SK-N-SH (cell line): ENCODE measurements around the gene NDUFC2. TPM values are rescaled to one million over a fixed set of nuclear protein-coding genes. Genes with fewer than 3 reads are reported as not detected.

Source experiments
- CTCF ChIA-PET: fragments of 300-600, 350-600 bp; formaldehyde crosslinking; extraction: SDS; loops from one replicate; lab custom pipeline; 2021; lab: Yijun Ruan, JAX
- POLR2A ChIA-PET: fragments of 350-600 bp; sonication (Branson Sonifier 250); formaldehyde crosslinking; extraction: SDS; loops from one replicate; lab custom pipeline; 2020; ENCODE audit warnings: antibody characterized with exemption, inconsistent platforms; lab: Yijun Ruan, JAX
- DNase-seq: peaks from one replicate; pipeline ENCODE4 v3.0.0; 2012
- H2AFZ ChIP-seq: fragments of 200-600 bp; sonication (generic); 2 replicates; pipeline ENCODE4 v1.8.1; 2016; ENCODE audit warnings: antibody characterized with exemption, mild to moderate bottlenecking, low read depth
- H3F3A ChIP-seq: fragments of 200-600 bp; sonication (generic); replicated peaks from 2 replicates; pipeline ENCODE3; 2016; ENCODE audit warnings: antibody characterized with exemption, mild to moderate bottlenecking; ENCODE audit not compliant: insufficient read depth
- H3K27ac ChIP-seq, 2 experiments: fragments of 200-500 bp in 1 of 2; fragments of 200-600 bp in 1 of 2; sonication (Bioruptor generic) in 1 of 2; sonication (generic), shearing (Covaris generic) in 1 of 2; 2 replicates each; pipeline versions ENCODE4 v1.5.1 to v1.6.1; 2014 to 2016; ENCODE audit warnings: low read depth in 2 of 2, inconsistent platforms in 1 of 2, low read length in 1 of 2, mild to moderate bottlenecking in 1 of 2, mixed read lengths in 1 of 2
- H3K27me3 ChIP-seq: fragments of 200-600 bp; sonication (generic), shearing (Covaris generic); 2 replicates; pipeline ENCODE4 v1.6.1; 2016; ENCODE audit warnings: mixed run types; ENCODE audit not compliant: insufficient read depth
- H3K36me3 ChIP-seq, 2 experiments: fragments of 200-500 bp in 1 of 2; fragments of 200-600 bp in 1 of 2; sonication (Bioruptor generic) in 1 of 2; sonication (generic) in 1 of 2; replicated peaks in 1 of 2; 2 replicates each; pipeline versions ENCODE3 to v1.5.1; 2014 to 2016; ENCODE audit warnings: low read length in 1 of 2, mild to moderate bottlenecking in 1 of 2; ENCODE audit not compliant: insufficient read depth in 2 of 2, control insufficient read depth in 1 of 2
- H3K4me1 ChIP-seq, 2 experiments: fragments of 200-500 bp in 1 of 2; fragments of 200-600 bp in 1 of 2; sonication (Bioruptor generic) in 1 of 2; sonication (generic), shearing (Covaris generic) in 1 of 2; 2 replicates each; pipeline versions ENCODE4 v1.5.1 to v1.6.1; 2014 to 2016; ENCODE audit warnings: low read depth in 1 of 2, low read length in 1 of 2, mixed run types in 1 of 2; ENCODE audit not compliant: insufficient read depth in 2 of 2, control insufficient read depth in 1 of 2
- H3K4me2 ChIP-seq: fragments of 200-600 bp; sonication (generic), shearing (Covaris generic); 2 replicates; pipeline ENCODE4 v1.6.1; 2017; ENCODE audit warnings: mixed run types
- H3K4me3 ChIP-seq, 2 experiments: fragments of 200-500 bp in 1 of 2; fragments of 200-600 bp in 1 of 2; sonication (Bioruptor generic) in 1 of 2; sonication (generic), shearing (Covaris generic) in 1 of 2; 2 replicates each; pipeline versions ENCODE4 v1.5.1 to v1.8.1; 2014 to 2016; ENCODE audit warnings: low read depth in 2 of 2, inconsistent platforms in 1 of 2, low read length in 1 of 2, mild to moderate bottlenecking in 1 of 2, mixed read lengths in 1 of 2, moderate library complexity in 1 of 2
- H3K79me2 ChIP-seq: fragments of 200-600 bp; sonication (generic); 2 replicates; pipeline ENCODE4 v1.8.1; 2017; ENCODE audit warnings: mild to moderate bottlenecking; ENCODE audit not compliant: insufficient read depth
- H3K9ac ChIP-seq: fragments of 200-600 bp; sonication (generic); 2 replicates; pipeline ENCODE4 v1.6.1; 2017; ENCODE audit warnings: mixed run types
- H3K9me2 ChIP-seq: fragments of 200-600 bp; sonication (generic); 2 replicates; pipeline ENCODE4 v1.6.1; 2017; ENCODE audit warnings: mixed run types
- H3K9me3 ChIP-seq: fragments of 200-600 bp; sonication (generic); 2 replicates; pipeline ENCODE4 v1.6.1; 2017; ENCODE audit warnings: mixed run types, mild to moderate bottlenecking, moderate library complexity
- H4K20me1 ChIP-seq: fragments of 200-600 bp; sonication (generic); 2 replicates; pipeline ENCODE4 v1.6.1; 2017; ENCODE audit warnings: mild to moderate bottlenecking, mixed run types; ENCODE audit not compliant: insufficient read depth
- EP300 ChIP-seq, 2 experiments: IDR thresholded peaks; 2 replicates each; pipeline versions ENCODE4 v1.4.0 to v1.6.1; 2012; ENCODE audit warnings: borderline replicate concordance in 1 of 2, low read depth in 1 of 2, low read length in 1 of 2
- EZH2phosphoT487 ChIP-seq: fragments of 200-600 bp; sonication (generic); IDR thresholded peaks from 2 replicates; pipeline ENCODE4 v1.6.1; 2017; ENCODE audit warnings: low read depth, mixed run types, mild to moderate bottlenecking, antibody characterized with exemption, moderate library complexity, borderline replicate concordance
- FOSL2 ChIP-seq: IDR thresholded peaks from 2 replicates; pipeline ENCODE4 v1.4.0; 2012; ENCODE audit warnings: low read depth, mild to moderate bottlenecking, moderate library complexity, borderline replicate concordance
- GABPA ChIP-seq: IDR thresholded peaks from 2 replicates; pipeline ENCODE4 v1.4.0; 2012; ENCODE audit warnings: low read depth, mild to moderate bottlenecking
- GATA2 ChIP-seq: sonication (generic); formaldehyde crosslinking; IDR thresholded peaks from 2 replicates; pipeline ENCODE4 v1.5.0; 2020; ENCODE audit warnings: mild to moderate bottlenecking, missing genetic modification reagents
- IRF3 ChIP-seq: fragments of 150-350 bp; IDR thresholded peaks from 2 replicates; pipeline ENCODE4 v1.6.1; 2016; ENCODE audit warnings: mild to moderate bottlenecking, low read depth, low read length
- JUND ChIP-seq: IDR thresholded peaks from 2 replicates; pipeline ENCODE4 v1.4.0; 2012
- NFIC ChIP-seq: IDR thresholded peaks from 2 replicates; pipeline ENCODE4 v1.4.0; 2012; ENCODE audit warnings: borderline replicate concordance
- PBX3 ChIP-seq: IDR thresholded peaks from 2 replicates; pipeline ENCODE4; 2012
- RAD21 ChIP-seq: IDR thresholded peaks from 2 replicates; pipeline ENCODE4 v1.6.1; 2012; ENCODE audit warnings: mild to moderate bottlenecking, low read length
- REST ChIP-seq: IDR thresholded peaks from 2 replicates; pipeline ENCODE4 v1.6.1; 2012; ENCODE audit warnings: mild to moderate bottlenecking, low read depth, low read length, moderate library complexity
- RXRA ChIP-seq: IDR thresholded peaks from 2 replicates; pipeline ENCODE4 v1.4.0; 2012; ENCODE audit warnings: low read depth, mild to moderate bottlenecking, borderline replicate concordance
- SIN3A ChIP-seq: IDR thresholded peaks from 2 replicates; pipeline ENCODE4 v1.6.1; 2012; ENCODE audit warnings: low read depth, mild to moderate bottlenecking, low read length, moderate library complexity, borderline replicate concordance
- TAF1 ChIP-seq: IDR thresholded peaks from 2 replicates; pipeline ENCODE4 v1.6.1; 2012; ENCODE audit warnings: low read depth, mild to moderate bottlenecking, low read length, moderate library complexity, borderline replicate concordance
- TCF12 ChIP-seq: IDR thresholded peaks from 2 replicates; pipeline ENCODE4 v1.4.0; 2012
- YY1 ChIP-seq: IDR thresholded peaks from 2 replicates; pipeline ENCODE4 v1.4.0; 2012; ENCODE audit warnings: low read depth, mild to moderate bottlenecking
- WGBS: methylation state at CpG from one replicate; pipeline ENCODE4 v1.1.6; 2017; ENCODE audit warnings: low lambda C conversion rate; 5-methylcytosine and 5-hydroxymethylcytosine counted together
- polyA plus RNA-seq, 3 experiments: library from polyadenylated mRNA; depleted of rRNA; stranded (reverse); fragments of >200 nt; gene quantifications; 2 replicates each; pipeline ENCODE4 v1.2.3, GENCODE V29; 2012

NDUFC2 gene
- polyA plus RNA-seq, 1 of the 3 experiments (the other 2 are of a cell fraction) = 235 TPM

GRCh38 chr11:78079232-78080083 is at the start of gene NDUFC2 (continued):
- TF ChIP-seq YY1 (peak; percentile 70), EP300 (IDR thresholded peaks at IDR 0.05; ENCODE audit: borderline replicate concordance in 1 of 2, low read depth in 1 of 2, low read length in 1 of 2) (peak in 1 of 2 experiments; percentile 20; a peak in 1 of 4 replicates), GATA2 (peak; percentile 53; the same call in 1 of the 2 replicates), SIN3A (peak; percentile 89; the same call in 1 of the 2 replicates), JUND (no peak), EZH2phosphoT487 (no peak), IRF3 (0 out of 2 replicates have a peak, but pooled peaks have one; percentile 18)

GRCh38 chr11:78127403-78127802 is 47.7 kb upstream of the NDUFC2 start:
- H3K9ac ChIP-seq = no peak overlapping the region
- no peak overlapping the region for H3K4me3 ChIP-seq
- no peak for DNase-seq
- no peak overlapping the region for H2AFZ ChIP-seq
- H3K27ac ChIP-seq = no peak overlapping the region
- H3K4me2 ChIP-seq = no peak overlapping the region
- ChIA-PET CTCF (no interaction called here), POLR2A (no interaction called here)
- H3K36me3 ChIP-seq = peaks cover 9 to 12% of the 10 kb centered on the region in 2 experiments
- 98% methylated on average over 3 of the region's 3 CpGs for WGBS
- peaks cover 35% of the 10 kb centered on the region for H3K79me2 ChIP-seq
- H4K20me1 ChIP-seq = no peaks in the 10 kb centered on the region
- H3F3A ChIP-seq = no peaks in the 10 kb centered on the region
- H3K4me1 ChIP-seq = no peaks in the 10 kb centered on the region
- no peaks in the 10 kb centered on the region for H3K9me2 ChIP-seq
- H3K9me3 ChIP-seq = no peaks in the 10 kb centered on the region
- TF ChIP-seq RXRA = no peak
- no peak for TF ChIP-seq PBX3
- TF ChIP-seq NFIC = no peak
- TF ChIP-seq TCF12 = no peak
- TF ChIP-seq TAF1 = no peak
- TF ChIP-seq FOSL2 = no peak
- no peak for TF ChIP-seq REST
- no peak for TF ChIP-seq GABPA
- TF ChIP-seq RAD21 = no peak
- TF ChIP-seq, all 33 proteins: peak for 0
- H3K27me3 ChIP-seq = no peaks in the 10 kb centered on the region
